Measurements from ENCODE around the gene MYH9. TPM values are rescaled to one million over a fixed set of nuclear protein-coding genes. Genes with fewer than 3 reads are reported as not detected.

The MYH9 gene
- total RNA-seq, 1 experiment from 2014 or later = 258 TPM

- Histone ChIP-seq H3K27me3 (ENCODE audit: insufficient read depth, low read length) (no peaks in the 10 kb centered on the region), H3K4me1 (ENCODE audit: control insufficient read depth in 1 of 2, insufficient read depth in 2 of 2, low read length in 2 of 2) (peaks cover 0 to 8% of the 10 kb centered on the region in 2 experiments; a peak in 2 of 4 replicates), H4K20me1 (ENCODE audit: insufficient read depth) (no peaks in the 10 kb centered on the region), H3K9me2 (ENCODE audit: insufficient read depth) (no peaks in the 10 kb centered on the region), H3K4me2 (ENCODE audit: low read length) (no peak overlapping the region), H3K9ac (ENCODE audit: low read length) (no peak overlapping the region), H3K9me3 (ENCODE audit: control insufficient read depth in 1 of 2, insufficient read depth in 1 of 2, low read depth in 1 of 2, low read length in 2 of 2) (no peaks in the 10 kb centered on the region), H3K36me3 (ENCODE audit: control insufficient read depth in 1 of 2, insufficient read depth in 2 of 2, low read length in 2 of 2) (peaks cover 40 to 41% of the 10 kb centered on the region in 2 experiments; a peak in 3 of 4 replicates), H3K4me3 (replicated peaks in 1 of 2; ENCODE audit: low read depth in 1 of 2, low read length in 2 of 2) (no peak overlapping the region), H2AFZ (ENCODE audit: low read depth, low read length, poor library complexity, severe bottlenecking) (no peak overlapping the region), H3K79me2 (ENCODE audit: insufficient read depth, low read length) (no peaks in the 10 kb centered on the region), H3K27ac (ENCODE audit: low read depth, low read length) (no peak overlapping the region)
- POLR2A ChIA-PET = no interaction called here
- no peak for DNase-seq (ENCODE audit: low read depth, low spot score)
- BruUV-seq (replicated peaks) = no TSS peak
- RAD21 ChIA-PET (ENCODE audit: low non-redundant PET in 1 of 2, low total read pairs in 2 of 2, uncharacterized antibody in 2 of 2, unreplicated experiment in 2 of 2) = no interaction called here
- TF ChIP-seq POLR2A (IDR thresholded peaks at IDR 0.05; ENCODE audit: borderline replicate concordance, extremely low read depth, insufficient read depth, insufficient read length) (no peak), EZH2phosphoT487 (IDR thresholded peaks at IDR 0.05; ENCODE audit: borderline replicate concordance) (no peak), MAX (IDR thresholded peaks at IDR 0.05) (no peak), ZFX (IDR thresholded peaks at IDR 0.05) (no peak), TCF7L2 (IDR thresholded peaks at IDR 0.05; ENCODE audit: borderline replicate concordance, extremely low read depth, insufficient read depth, insufficient read length) (no peak), CEBPB (IDR thresholded peaks at IDR 0.05; ENCODE audit: low read depth) (no peak), CBX3 (IDR thresholded peaks at IDR 0.05; ENCODE audit: low read depth) (no peak), ZNF274 (IDR thresholded peaks at IDR 0.05; ENCODE audit: low read depth, low read length) (no peak), ATF3 (IDR thresholded peaks at IDR 0.05) (no peak), POLR2AphosphoS5 (IDR thresholded peaks at IDR 0.05; ENCODE audit: low read depth, low read length) (no peak), RAD21 (IDR thresholded peaks at IDR 0.05; ENCODE audit: low read depth) (no peak), REST (IDR thresholded peaks at IDR 0.05; ENCODE audit: low read depth) (no peak), SP1 (IDR thresholded peaks at IDR 0.05; ENCODE audit: low read depth) (no peak), SIN3A (IDR thresholded peaks at IDR 0.05; ENCODE audit: low read depth) (no peak), ZBTB33 (IDR thresholded peaks at IDR 0.05; ENCODE audit: extremely low read depth, insufficient replicate concordance, low read length) (no peak), FOSL1 (IDR thresholded peaks at IDR 0.05; ENCODE audit: low read depth) (no peak)
- no peak for ATAC-seq
- CTCF ChIA-PET = no interaction called here
- intact Hi-C loops (cut with micrococcal nuclease) = no loop called here
These were observed 105.4 kb downstream of the MYH9 start for GRCh38 chr22:36282328-36282831.

All from HCT116 (cell line).